Activated T-cell treated with anti-CD3 and anti-CD28 coated beads for 48 hours (primary cell): ENCODE results near the gene EBNA1BP2.
"Not testable (repeated sequence)": the region's sequence is repeated elsewhere in the genome, so short reads cannot be mapped to it uniquely, and the experiment has no call there.

Experiments used
- DNase-seq: peaks from one replicate; pipeline ENCODE4 v3.0.0-alpha.2; 2020; ENCODE audit warnings: low read depth

EBNA1BP2 gene, protein sequence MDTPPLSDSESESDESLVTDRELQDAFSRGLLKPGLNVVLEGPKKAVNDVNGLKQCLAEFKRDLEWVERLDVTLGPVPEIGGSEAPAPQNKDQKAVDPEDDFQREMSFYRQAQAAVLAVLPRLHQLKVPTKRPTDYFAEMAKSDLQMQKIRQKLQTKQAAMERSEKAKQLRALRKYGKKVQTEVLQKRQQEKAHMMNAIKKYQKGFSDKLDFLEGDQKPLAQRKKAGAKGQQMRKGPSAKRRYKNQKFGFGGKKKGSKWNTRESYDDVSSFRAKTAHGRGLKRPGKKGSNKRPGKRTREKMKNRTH

DNA sequence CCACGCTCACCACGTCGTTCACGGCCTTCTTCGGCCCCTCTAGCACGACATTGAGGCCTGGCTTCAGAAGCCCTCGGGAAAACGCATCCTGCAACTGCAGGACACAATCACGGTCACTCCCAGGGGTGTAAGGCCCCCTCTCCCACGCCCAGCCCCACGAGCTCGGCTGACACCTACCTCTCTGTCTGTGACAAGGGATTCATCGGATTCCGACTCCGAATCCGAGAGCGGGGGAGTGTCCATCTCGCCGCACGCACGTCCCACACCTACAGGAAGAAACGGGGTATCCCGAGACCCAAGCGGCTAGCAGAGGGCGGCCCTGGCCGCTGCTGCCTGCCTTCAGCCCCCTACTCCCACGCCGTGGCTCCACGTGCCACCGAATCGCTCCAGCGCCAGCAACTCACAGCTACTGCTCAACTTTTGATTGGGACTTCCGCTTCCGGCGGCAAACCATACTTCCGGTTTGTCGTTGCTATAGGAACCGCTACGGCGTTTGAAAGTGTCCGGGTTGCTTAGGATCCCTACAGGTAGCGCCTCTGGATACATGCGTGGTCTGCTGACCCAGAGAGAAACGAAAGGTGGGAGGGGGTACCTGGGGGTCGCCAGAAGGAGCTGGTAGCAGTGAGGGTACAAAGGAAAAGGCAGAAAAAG lies at the start of gene EBNA1BP2, which contains the start of gene CFAP57:
Gene EBNA1BP2, minus strand, starts transcription at position 415 of the 651 bp plus-strand sequence. Its CDS starts 172 bp downstream, at position 243.
Gene CFAP57, plus strand, starts transcription at position 455 of the 651 bp plus-strand sequence. CDS start 424 bp downstream, outside the sequence.
- DNase-seq: peak; percentile 86

DNA sequence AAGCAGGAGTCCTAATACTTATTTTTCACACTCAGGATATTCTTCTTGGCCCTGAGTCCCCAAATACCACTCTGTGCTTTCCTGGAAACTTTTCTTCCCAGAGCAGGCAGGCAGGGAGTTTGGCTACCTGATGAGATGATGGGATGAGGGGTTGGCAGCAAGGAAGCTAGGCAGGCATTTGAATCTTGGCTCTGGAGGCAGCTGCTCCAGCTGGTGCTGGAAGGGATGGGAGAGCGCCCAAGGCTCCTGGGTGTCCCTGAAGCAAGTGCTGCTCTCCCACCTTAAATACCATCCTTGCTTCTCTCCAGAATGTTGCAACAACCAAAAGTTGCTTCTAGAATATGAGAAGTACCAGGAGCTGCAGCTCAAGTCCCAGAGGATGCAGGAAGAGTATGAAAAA lies 49.7 kb upstream of the EBNA1BP2 start:
- DNase-seq: no peak

GRCh38 chr1:43220905-43221778 lies 49.1 kb upstream of the EBNA1BP2 start:
- DNase-seq: no peak

DNA sequence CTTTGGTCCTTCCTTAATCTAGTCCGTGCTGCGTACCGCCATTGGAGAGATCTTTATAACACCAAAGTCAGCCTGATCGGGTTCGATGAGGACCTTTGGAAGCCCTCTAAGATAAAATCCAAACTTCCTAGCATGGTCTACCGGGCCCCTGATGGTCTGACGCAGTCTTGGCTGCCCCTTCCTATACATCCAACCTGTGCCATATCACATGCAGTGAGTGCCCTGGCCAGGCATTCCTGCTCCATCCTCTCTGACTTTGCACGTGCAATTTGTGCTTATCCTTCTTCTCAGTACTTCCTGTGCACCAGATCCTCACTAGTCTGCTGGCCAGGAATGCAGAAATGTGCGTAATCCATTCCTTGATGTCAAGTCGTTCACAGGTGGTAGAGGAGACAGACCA lies 45.7 kb upstream of the EBNA1BP2 start:
- no peak for DNase-seq

DNA sequence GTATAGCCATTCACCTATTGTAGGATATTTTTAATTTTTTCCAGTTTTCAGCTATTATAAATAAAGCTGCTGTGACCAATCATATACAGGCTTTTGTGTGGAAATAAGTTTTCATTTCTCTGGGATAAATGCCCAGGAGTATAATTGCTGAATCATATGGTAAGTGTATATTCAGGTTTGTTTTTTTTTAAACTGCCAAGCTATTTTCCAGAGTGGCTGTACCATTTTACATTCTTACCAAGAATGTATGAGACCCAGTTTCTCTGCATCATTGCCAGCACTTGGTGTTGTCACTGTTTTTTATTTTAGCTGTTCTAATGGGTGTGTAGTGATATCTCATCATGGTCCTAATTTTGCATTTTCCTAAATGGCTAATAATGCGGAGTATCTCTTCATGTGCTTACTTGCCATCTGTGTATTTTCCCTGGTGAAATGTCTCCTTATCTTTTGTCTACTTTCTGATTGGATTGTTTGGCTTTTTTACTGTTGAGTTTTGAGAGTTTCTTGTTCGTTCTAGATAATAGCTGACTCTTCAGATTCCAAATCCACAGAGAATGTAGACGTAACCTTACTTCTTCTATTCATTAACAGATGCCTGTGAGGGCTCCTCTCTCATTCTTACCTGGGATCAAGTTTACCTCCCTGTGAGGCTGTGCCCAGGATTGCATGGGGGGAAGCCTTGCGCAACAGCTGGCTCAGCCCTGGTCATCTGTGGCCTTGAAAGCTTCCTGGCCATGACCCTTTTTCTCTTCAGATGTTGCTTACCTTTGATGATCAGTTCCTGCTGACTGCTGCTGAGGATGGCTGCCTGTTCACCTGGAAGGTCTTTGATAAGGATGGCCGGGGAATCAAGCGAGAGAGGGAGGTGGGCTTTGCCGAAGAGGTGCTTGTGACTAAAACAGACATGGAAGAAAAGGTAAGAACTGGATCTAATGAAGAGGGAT lies 42.7 kb upstream of the EBNA1BP2 start:
- DNase-seq: no peak

- DNase-seq: not testable (repeated sequence)
These were observed 36.2 kb upstream of the EBNA1BP2 start for GRCh38 chr1:43208277-43208676.

DNA sequence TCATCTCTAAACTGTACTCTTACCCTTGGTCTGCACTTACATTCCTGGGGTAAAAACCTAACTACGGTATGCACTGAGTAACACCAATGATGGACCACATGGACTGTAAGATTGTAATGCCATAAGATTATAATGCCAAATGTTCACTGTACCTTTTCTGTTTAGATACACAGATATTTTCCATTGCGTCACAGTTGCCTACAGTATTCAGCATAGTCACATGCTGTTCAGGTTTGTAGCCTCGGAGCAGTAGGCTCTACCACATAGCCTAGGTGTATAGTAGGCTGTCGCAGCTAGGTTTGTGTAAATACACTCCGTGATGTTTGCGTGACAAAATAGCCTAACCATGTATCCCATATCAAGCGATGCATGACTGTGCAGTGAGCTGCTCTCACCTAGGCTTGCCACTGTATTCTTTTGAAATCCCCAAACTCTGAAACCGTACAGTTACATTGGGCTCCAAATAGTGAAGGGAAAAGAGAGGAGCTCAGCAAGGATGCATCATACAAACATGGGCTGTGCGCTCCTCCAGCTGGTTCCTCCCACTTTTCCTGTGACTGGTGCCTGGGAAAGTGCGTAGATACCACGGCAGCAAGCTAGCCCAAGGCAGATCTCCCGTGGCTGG lies 35.3 kb upstream of the EBNA1BP2 start:
- no peak for DNase-seq

GRCh38 chr1:43206600-43207228 lies 34.6 kb upstream of the EBNA1BP2 start:
- DNase-seq: no peak

DNA sequence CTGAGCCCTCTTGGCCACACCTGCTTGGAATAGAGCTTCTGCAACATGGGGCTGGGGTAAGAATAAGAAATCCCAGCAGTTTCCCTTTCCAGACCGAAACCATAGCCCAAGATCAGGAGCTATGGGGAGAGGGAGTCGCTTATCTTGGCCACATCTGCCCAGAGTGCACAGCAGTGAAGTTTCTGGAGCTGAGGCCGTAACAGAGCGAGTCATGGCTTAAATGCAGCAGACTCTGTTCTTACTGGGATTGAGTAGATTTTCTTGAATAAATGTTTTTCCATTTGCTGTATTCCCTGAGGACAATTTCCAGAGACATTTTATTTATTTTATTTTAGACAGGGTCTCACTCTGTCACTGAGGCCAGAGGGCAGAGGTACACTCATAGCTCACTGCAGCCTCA lies 33.6 kb upstream of the EBNA1BP2 start:
- no peak for DNase-seq

DNA sequence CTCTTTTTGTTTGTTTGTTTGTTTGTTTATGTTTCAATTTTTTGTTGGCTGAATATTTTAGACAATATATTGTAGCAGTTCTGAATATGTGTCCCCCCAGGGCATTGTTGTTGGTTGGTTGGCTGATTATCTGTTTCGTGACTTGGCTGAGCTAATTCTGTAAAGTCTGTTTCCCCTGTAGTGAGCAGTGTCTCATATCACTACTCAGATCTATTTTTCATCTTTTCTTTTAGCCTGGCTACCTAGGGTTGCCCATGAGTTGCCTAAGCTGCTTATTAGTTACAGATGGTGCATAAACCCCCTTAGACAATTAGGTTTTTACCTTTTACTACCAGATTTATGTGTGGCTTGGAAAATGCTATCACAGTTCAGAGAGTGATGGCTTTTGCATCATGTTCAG lies 32.3 kb upstream of the EBNA1BP2 start:
- no peak for DNase-seq

DNA sequence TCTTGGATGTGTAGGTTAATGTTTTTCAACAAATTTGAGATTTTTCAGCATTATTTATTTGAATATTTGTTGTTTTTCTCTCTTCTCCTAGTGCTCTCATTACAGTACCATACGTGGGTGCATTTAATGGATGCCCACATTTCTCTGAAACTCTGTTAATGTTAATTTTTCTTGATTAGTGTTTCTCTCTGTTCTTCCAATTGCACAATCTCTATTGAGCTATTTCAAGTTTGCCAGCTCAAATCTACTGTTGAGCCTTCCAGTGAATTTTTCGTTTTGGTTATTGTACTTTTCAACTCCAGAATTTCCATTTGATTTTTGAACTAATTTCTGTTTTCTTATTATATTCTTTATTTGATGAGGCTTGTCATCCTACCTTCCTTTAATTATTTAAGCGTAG lies 31.8 kb upstream of the EBNA1BP2 start:
- DNase-seq: no peak

DNA sequence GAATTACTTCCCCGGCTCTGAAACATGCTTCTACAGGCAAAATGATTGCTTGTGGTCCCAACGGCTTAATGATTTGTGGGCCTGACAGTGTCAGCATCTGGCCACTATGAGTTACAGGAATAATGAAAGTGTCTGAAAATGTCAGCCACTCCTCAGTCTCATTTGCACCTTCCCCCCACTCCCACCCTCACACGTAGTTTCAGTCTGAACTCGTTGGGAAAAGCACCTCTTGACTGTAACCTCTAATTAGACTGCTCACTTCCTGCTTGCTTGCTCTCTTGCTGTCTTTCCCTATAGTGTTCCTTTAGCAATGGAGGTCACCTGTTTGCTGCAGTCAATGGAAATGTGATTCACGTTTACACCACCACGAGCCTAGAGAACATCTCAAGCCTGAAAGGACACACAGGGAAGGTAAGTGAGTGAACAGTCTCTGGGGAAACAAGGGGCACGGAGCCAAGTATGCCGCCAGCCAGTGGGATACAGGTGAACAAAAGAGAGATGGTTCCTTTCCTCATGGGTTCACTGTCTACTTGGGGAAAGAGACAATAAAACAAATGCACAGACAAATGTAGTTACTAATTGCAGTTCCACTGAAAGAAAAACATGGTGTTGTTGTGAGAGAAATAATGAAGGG lies 27.1 kb upstream of the EBNA1BP2 start:
- DNase-seq: no peak

DNA sequence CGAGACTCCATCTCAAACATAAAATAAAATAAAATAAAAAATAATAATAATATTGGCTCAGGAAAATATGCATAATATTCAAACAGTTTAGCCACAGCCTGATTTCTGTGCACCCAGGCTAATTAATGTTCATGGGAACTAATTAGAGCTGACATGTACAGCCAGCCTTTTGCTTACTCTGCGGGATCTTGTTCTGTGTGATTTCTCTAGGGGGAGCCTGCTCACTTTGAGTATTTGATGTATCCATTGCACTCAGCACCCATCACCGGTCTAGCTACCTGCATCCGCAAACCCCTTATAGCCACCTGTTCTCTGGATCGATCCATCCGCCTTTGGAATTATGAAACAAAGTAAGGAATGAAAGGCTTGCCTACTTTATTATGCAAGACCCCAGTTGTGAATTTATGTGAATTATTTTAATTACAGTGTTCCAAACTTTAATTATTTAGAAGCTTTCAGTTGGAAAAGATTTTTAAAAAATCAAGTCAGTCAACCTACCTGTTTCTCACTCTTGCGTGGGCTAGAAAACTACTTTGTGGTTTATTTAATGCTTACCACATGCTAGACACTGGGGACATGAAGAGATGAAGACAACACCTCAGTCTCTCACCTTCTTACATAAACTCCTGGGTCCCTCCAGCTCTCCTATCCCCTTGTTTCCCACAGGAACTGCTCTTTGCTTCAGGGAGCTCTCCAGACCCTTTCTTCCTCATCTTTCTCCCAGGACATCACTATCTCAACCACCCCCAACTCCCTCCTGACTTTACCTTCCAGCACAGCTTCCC lies 25.4 kb upstream of the EBNA1BP2 start:
- DNase-seq: no peak

DNA sequence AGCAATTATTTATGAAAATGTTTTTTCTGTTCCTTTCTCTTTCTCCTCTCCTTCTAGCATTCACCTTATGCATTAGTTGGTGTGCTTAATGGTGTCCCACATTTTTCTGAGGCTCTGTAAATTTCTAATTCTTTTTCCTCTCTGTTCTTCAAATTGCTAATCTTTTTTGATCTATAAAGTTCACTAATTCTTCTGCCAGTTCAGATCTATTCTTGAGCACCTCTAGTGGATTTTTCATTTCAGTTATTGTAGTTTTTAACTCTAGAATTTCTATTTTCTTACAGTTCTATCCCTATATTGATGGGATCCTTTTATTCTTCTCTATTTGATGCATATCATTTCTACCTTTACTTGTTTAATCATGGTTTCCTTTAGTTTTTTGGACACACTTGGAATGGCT lies 22.4 kb upstream of the EBNA1BP2 start:
- no peak for DNase-seq

DNA sequence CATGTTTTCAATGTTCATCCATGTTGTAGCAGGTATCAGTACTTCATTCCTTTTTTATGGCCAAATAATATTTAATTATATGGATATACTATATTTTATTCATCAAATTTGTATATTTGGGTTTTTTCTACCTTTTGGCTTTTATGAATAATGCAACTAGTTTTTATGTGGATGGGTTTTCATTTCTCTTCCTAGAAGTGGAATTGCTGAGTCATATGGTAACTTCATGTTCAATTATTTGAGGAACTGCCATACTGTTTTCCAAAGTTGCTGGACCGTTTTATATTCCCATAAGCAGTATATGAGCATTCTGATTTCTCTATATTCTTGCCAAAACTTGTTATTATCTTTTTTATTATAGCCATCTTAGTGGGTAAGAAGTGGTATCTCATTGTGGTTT lies 16.0 kb upstream of the EBNA1BP2 start:
- no peak for DNase-seq

DNA sequence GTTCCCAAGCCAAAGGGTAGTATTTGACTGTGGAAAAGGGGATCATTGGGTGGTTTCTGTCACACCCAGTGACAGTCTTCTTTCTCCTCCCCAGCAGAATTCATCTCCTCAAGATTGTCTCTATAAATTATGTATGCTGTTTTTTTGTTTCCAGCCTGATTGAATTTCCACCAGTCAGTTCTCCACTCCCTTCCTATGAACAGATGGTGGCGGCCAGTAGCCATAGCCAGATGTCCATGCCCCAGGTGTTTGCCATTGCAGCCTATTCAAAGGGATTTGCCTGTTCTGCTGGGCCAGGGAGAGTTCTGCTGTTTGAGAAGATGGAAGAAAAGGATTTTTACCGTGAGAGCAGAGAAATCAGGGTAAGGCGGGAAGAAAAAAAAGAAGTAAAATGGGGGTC lies 12.9 kb upstream of the EBNA1BP2 start:
- DNase-seq: no peak

DNA sequence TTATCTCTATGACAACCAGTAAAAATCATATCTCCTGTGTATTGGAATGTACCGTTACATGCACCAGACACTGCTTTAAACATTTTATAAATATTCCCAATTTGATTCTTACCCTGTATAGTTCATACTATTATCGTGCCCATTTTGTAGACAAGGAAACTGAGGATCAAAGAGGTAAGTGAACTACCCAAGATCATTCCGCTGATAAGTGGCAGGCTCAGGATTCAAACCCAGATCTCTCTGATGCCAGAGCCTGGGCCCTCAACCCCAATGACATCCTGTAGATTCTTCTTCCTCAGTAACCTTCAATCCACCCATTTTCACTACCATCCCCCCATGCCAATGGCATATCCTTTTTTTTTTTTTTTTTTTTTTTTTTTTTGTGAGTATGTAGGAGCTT lies 12.3 kb upstream of the EBNA1BP2 start:
- DNase-seq: no peak

DNA sequence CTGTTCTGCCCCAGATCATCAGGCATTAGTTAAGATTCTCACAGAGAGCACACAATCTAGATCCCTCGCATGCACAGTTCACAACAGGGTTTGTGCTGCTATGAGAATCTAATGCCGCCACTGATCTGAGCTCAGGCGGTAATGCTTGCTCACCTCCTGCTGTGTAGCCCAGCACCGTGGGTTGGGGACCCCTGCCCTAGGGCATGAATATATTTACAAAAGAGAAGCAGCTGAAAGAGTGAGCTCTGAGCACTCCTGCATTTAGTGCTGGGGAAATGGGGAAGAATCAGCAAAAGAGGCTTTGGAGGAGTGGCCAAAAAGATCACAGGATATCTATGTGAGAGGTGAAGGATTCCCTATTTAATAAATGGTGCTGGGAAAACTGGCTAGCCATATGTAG lies 5.6 kb upstream of the EBNA1BP2 start:
- no peak for DNase-seq

GRCh38 chr1:43174873-43175272 lies 2.8 kb upstream of the EBNA1BP2 start:
- no peak for DNase-seq
